HepG2 (cell line): ENCODE measurements around the gene COX7A1.

Experiments
- ATF3 ChIP-seq: sonication (generic); formaldehyde crosslinking; IDR thresholded peaks from 2 replicates; pipeline ENCODE4 v1.4.0; 2020; ENCODE audit warnings: missing genetic modification reagents
- CTCF ChIP-seq: sonication (generic); formaldehyde crosslinking; IDR thresholded peaks from 2 replicates; pipeline ENCODE4 v1.5.0; 2020; ENCODE audit warnings: mild to moderate bottlenecking, missing genetic modification reagents, moderate library complexity
- HDAC1 ChIP-seq: sonication (generic); formaldehyde crosslinking; IDR thresholded peaks from 2 replicates; pipeline ENCODE4 v1.5.1; 2020; ENCODE audit warnings: mild to moderate bottlenecking, missing genetic modification reagents
- KLF13 ChIP-seq: sonication (generic); formaldehyde crosslinking; IDR thresholded peaks from 2 replicates; pipeline ENCODE4 v1.4.0; 2020; ENCODE audit warnings: mild to moderate bottlenecking, missing genetic modification reagents
- MAX ChIP-seq: IDR thresholded peaks from 2 replicates; pipeline ENCODE4 v1.6.1; 2012; ENCODE audit warnings: inconsistent platforms
- NR2F6 ChIP-seq, 2 experiments: IDR thresholded peaks; 2 replicates each; pipeline ENCODE4 v1.6.1; 2016; ENCODE audit warnings: antibody characterized with exemption in 1 of 2, mild to moderate bottlenecking in 1 of 2
- PHB2 ChIP-seq: fragments of 450-650 bp; IDR thresholded peaks from 2 replicates; pipeline ENCODE4 v1.6.1; 2018; ENCODE audit not compliant: partially characterized antibody
- RBM22 ChIP-seq: fragments of 200-400 bp; formaldehyde crosslinking; optimal IDR thresholded peaks from 2 replicates; pipeline ENCODE3; 2017; ENCODE audit warnings: mild to moderate bottlenecking, low read length, moderate library complexity
- SRF ChIP-seq: IDR thresholded peaks from 2 replicates; pipeline ENCODE4 v1.6.1; 2011; ENCODE audit warnings: mild to moderate bottlenecking, low read depth, low read length, moderate library complexity
- THAP8 ChIP-seq: sonication (generic); formaldehyde crosslinking; IDR thresholded peaks from 2 replicates; pipeline ENCODE4 v1.5.1; 2020; ENCODE audit warnings: missing genetic modification reagents, mild to moderate bottlenecking, borderline replicate concordance
- XRCC5 ChIP-seq: fragments of 200-400 bp; formaldehyde crosslinking; optimal IDR thresholded peaks from 2 replicates; pipeline ENCODE3; 2017; ENCODE audit warnings: mild to moderate bottlenecking, low read length
- ZNF674 ChIP-seq: sonication (generic); formaldehyde crosslinking; IDR thresholded peaks from 2 replicates; pipeline ENCODE4 v1.5.0; 2020; ENCODE audit warnings: low read depth, mild to moderate bottlenecking, missing genetic modification reagents
- ZNF704 ChIP-seq: sonication (generic); formaldehyde crosslinking; IDR thresholded peaks from 2 replicates; pipeline ENCODE4 v1.8.1; 2023; ENCODE audit warnings: mild to moderate bottlenecking, inconsistent platforms, moderate library complexity, missing genetic modification reagents, borderline replicate concordance
- ZNF788 ChIP-seq: sonication (generic); formaldehyde crosslinking; IDR thresholded peaks from 2 replicates; pipeline ENCODE4 v1.5.0; 2020; ENCODE audit warnings: mild to moderate bottlenecking, missing genetic modification reagents, borderline replicate concordance

GRCh38 chr19:36103842-36104552, 48.2 kb downstream of the COX7A1 start:
- TF ChIP-seq CTCF (no peak), ZNF788 (no peak), SRF (no peak), XRCC5 (no peak), NR2F6 (IDR thresholded peaks at IDR 0.05) (no peak), NR2F6 (CRISPR knock-in tag; IDR thresholded peaks at IDR 0.05) (no peak), PHB2 (no peak), HDAC1 (CRISPR knock-in tag) (no peak), ATF3 (CRISPR knock-in tag) (no peak), MAX (no peak), ZNF704 (no peak), KLF13 (CRISPR knock-in tag) (no peak), RBM22 (no peak), THAP8 (CRISPR knock-in tag) (no peak), ZNF674 (CRISPR knock-in tag) (no peak)
